Forelimb muscle (tissue), 1 donor: Measurements from ENCODE around the gene MRGPRX4. TPM values are rescaled to one million over a fixed set of nuclear protein-coding genes. Genes with fewer than 3 reads are reported as not detected.
"Not testable (repeated sequence)": the region's sequence is repeated elsewhere in the genome, so short reads cannot be mapped to it uniquely, and the experiment has no call there.

Experiments used
- DNase-seq: peaks from one replicate; pipeline ENCODE4 v3.0.0-alpha.2; 2013; ENCODE audit warnings: low read depth
- polyA plus RNA-seq: library from polyadenylated mRNA; unstranded; fragments of 120-200 nt; gene quantifications from one replicate; pipeline ENCODE4 v1.2.1, GENCODE V29; 2013; ENCODE audit not compliant: insufficient read length

Gene MRGPRX4
- polyA plus RNA-seq, result not detected

GRCh38 chr11:18172666-18173065, at the start of gene MRGPRX4:
Gene MRGPRX4 (plus strand): TSS chr11:18172837. CDS start chr11:18173257, 420 bp downstream.
- no peak for DNase-seq

- DNase-seq, result not testable (repeated sequence)
Measured at GRCh38 chr11:18131115-18131514, 41.5 kb upstream of the MRGPRX4 start.

GRCh38 chr11:18132341-18132740, 40.3 kb upstream of the MRGPRX4 start, which contains the start of gene MRGPRX3:
Gene MRGPRX3 (plus strand): TSS chr11:18132571. CDS start chr11:18137203, 4,632 bp downstream.
- DNase-seq, result no peak

GRCh38 chr11:18135308-18135707, 37.3 kb upstream of the MRGPRX4 start:
- DNase-seq, result no peak

GRCh38 chr11:18137186-18137800, 35.3 kb upstream of the MRGPRX4 start:
- DNase-seq, result no peak

- DNase-seq, result no peak
Measured at GRCh38 chr11:18140145-18140544, 32.5 kb upstream of the MRGPRX4 start.

GRCh38 chr11:18144243-18144642, 28.4 kb upstream of the MRGPRX4 start:
- DNase-seq, result no peak

GRCh38 chr11:18145025-18145424, 27.6 kb upstream of the MRGPRX4 start:
- no peak for DNase-seq

GRCh38 chr11:18145837-18146236, 26.8 kb upstream of the MRGPRX4 start:
- DNase-seq, result no peak

GRCh38 chr11:18151581-18151980, 21.1 kb upstream of the MRGPRX4 start:
- no peak for DNase-seq

- no peak for DNase-seq
Measured at GRCh38 chr11:18168372-18168771, 4.3 kb upstream of the MRGPRX4 start.

- DNase-seq, result no peak
Measured at GRCh38 chr11:18171377-18172000, 1.1 kb upstream of the MRGPRX4 start.

- no peak for DNase-seq
Measured at GRCh38 chr11:18173225-18173866, 709 bp downstream of the MRGPRX4 start.

GRCh38 chr11:18188796-18189195, 16.2 kb downstream of the MRGPRX4 start:
- DNase-seq, result no peak

- not testable (repeated sequence) for DNase-seq
Measured at GRCh38 chr11:18189476-18190245, 17.0 kb downstream of the MRGPRX4 start.

GRCh38 chr11:18191376-18191775, 18.7 kb downstream of the MRGPRX4 start:
- no peak for DNase-seq

- no peak for DNase-seq
Measured at GRCh38 chr11:18193010-18193409, 20.4 kb downstream of the MRGPRX4 start.

GRCh38 chr11:18196532-18196931, 23.9 kb downstream of the MRGPRX4 start:
- DNase-seq, result no peak

GRCh38 chr11:18197738-18198137, 25.1 kb downstream of the MRGPRX4 start:
- DNase-seq, result not testable (repeated sequence)

- no peak for DNase-seq
Measured at GRCh38 chr11:18203723-18204122, 31.1 kb downstream of the MRGPRX4 start.

GRCh38 chr11:18204220-18204619, 31.6 kb downstream of the MRGPRX4 start:
- no peak for DNase-seq

GRCh38 chr11:18204771-18205170, 32.1 kb downstream of the MRGPRX4 start:
- DNase-seq, result no peak
